HCT116 (cell line): ENCODE measurements around the gene NCKAP5. TPM values are rescaled to one million over a fixed set of nuclear protein-coding genes. Genes with fewer than 3 reads are reported as not detected.

Experiments used
- ATAC-seq: fragments of 200-7000 bp; cut with Tn5 transposase; 2 replicates; pipeline ENCODE4 v1.9.1; 2020; ENCODE audit warnings: mild to moderate bottlenecking, moderate library complexity
- BruUV-seq: library from RNA; stranded (reverse); fragments of 400-500 nt; replicated peaks from 2 replicates; lab custom pipeline; 2021; lab: Mats Ljungman, UMichigan
- CTCF ChIA-PET: fragments of 300-600 bp; sonication (Branson Sonifier 250); formaldehyde crosslinking; loops from one replicate; lab custom pipeline; 2021; ENCODE audit warnings: antibody characterized with exemption; lab: Charles Lee
- POLR2A ChIA-PET: fragments of 300-600, 350-600 bp; sonication (Branson Sonifier 250); formaldehyde crosslinking; loops from one replicate; lab custom pipeline; 2021; ENCODE audit warnings: antibody characterized with exemption; lab: Charles Lee
- RAD21 ChIA-PET, 2 experiments: fragments of 300-600 bp; sonication (Branson Sonifier 250); formaldehyde crosslinking; loops; one replicate each; lab custom pipeline; 2023; ENCODE audit warnings: low total read pairs in 2 of 2; ENCODE audit not compliant: uncharacterized antibody in 2 of 2, unreplicated experiment in 2 of 2, low non-redundant PET in 1 of 2; lab: Charles Lee
- DNase-seq: peaks from one replicate; pipeline ENCODE4 v3.0.0-alpha.2; 2010; ENCODE audit warnings: low read depth, low spot score
- H2AFZ ChIP-seq: fragments of 200-600 bp; shearing (Covaris generic), sonication (generic); 2 replicates; pipeline ENCODE4 v1.6.1; 2017; ENCODE audit warnings: low read depth, mixed run types, mixed read lengths, antibody characterized with exemption, low read length; ENCODE audit not compliant: poor library complexity, severe bottlenecking
- H3K27ac ChIP-seq: 2 replicates; pipeline ENCODE4 v1.5.1; 2012; ENCODE audit warnings: low read depth, low read length
- H3K27me3 ChIP-seq: fragments of 200-600 bp; sonication (generic); 2 replicates; pipeline ENCODE4 v1.6.1; 2016; ENCODE audit warnings: mixed run types, low read length, mixed read lengths; ENCODE audit not compliant: insufficient read depth
- H3K36me3 ChIP-seq, 2 experiments: fragments of 200-500 bp in 1 of 2; fragments of 200-600 bp in 1 of 2; sonication (Bioruptor generic) in 1 of 2; sonication (generic) in 1 of 2; 2 replicates each; pipeline versions ENCODE4 v1.5.1 to v1.6.1; 2014 to 2016; ENCODE audit warnings: low read length in 2 of 2, inconsistent platforms in 1 of 2, mixed read lengths in 1 of 2, mixed run types in 1 of 2; ENCODE audit not compliant: insufficient read depth in 2 of 2, control insufficient read depth in 1 of 2
- H3K4me1 ChIP-seq, 2 experiments: fragments of 200-600 bp in 1 of 2; sonication (generic) in 1 of 2; 2 replicates each; pipeline versions ENCODE4 v1.5.1 to v1.6.1; 2012 to 2017; ENCODE audit warnings: low read length in 2 of 2, inconsistent platforms in 1 of 2, mild to moderate bottlenecking in 1 of 2, mixed read lengths in 1 of 2, mixed run types in 1 of 2, moderate library complexity in 1 of 2; ENCODE audit not compliant: insufficient read depth in 2 of 2, control insufficient read depth in 1 of 2
- H3K4me2 ChIP-seq: fragments of 200-600 bp; sonication (generic); 2 replicates; pipeline ENCODE4 v1.6.1; 2017; ENCODE audit warnings: mixed run types, low read length, mixed read lengths
- H3K4me3 ChIP-seq, 2 experiments: fragments of 200-600 bp in 1 of 2; sonication (generic) in 1 of 2; replicated peaks in 1 of 2; 2 replicates each; pipeline ENCODE4 v1.5.1; 2011 to 2016; ENCODE audit warnings: low read length in 2 of 2, control low read depth in 1 of 2, low read depth in 1 of 2, mild to moderate bottlenecking in 1 of 2, mixed read lengths in 1 of 2, mixed run types in 1 of 2
- H3K79me2 ChIP-seq: fragments of 200-600 bp; sonication (generic); 2 replicates; pipeline ENCODE4 v1.6.1; 2017; ENCODE audit warnings: mild to moderate bottlenecking, mixed run types, low read length, moderate library complexity, mixed read lengths; ENCODE audit not compliant: insufficient read depth
- H3K9ac ChIP-seq: fragments of 200-600 bp; sonication (generic); 2 replicates; pipeline ENCODE4 v1.6.1; 2016; ENCODE audit warnings: low read length, mixed read lengths
- H3K9me2 ChIP-seq: fragments of 200-600 bp; sonication (generic), shearing (Covaris generic); 2 replicates; pipeline ENCODE4 v1.6.1; 2017; ENCODE audit warnings: mixed run types, mild to moderate bottlenecking, moderate library complexity; ENCODE audit not compliant: insufficient read depth
- H3K9me3 ChIP-seq, 2 experiments: fragments of 200-500 bp in 1 of 2; fragments of 200-600 bp in 1 of 2; sonication (Bioruptor generic) in 1 of 2; sonication (generic) in 1 of 2; 2 replicates each; pipeline ENCODE4 v1.6.1; 2014 to 2017; ENCODE audit warnings: low read length in 2 of 2, mixed read lengths in 2 of 2, inconsistent platforms in 1 of 2, low read depth in 1 of 2, mild to moderate bottlenecking in 1 of 2, mixed run types in 1 of 2, moderate library complexity in 1 of 2; ENCODE audit not compliant: control insufficient read depth in 1 of 2, insufficient read depth in 1 of 2
- H4K20me1 ChIP-seq: fragments of 200-600 bp; sonication (generic), shearing (Covaris generic); 2 replicates; pipeline ENCODE4 v1.6.1; 2017; ENCODE audit warnings: mixed run types, mild to moderate bottlenecking, moderate library complexity; ENCODE audit not compliant: insufficient read depth
- CEBPB ChIP-seq: IDR thresholded peaks from 2 replicates; pipeline ENCODE4 v1.6.1; 2012; ENCODE audit warnings: low read depth
- EGR1 ChIP-seq: IDR thresholded peaks from 2 replicates; pipeline ENCODE4 v1.6.1; 2012; ENCODE audit warnings: low read depth
- ELF1 ChIP-seq: IDR thresholded peaks from 2 replicates; pipeline ENCODE4 v1.6.1; 2012; ENCODE audit warnings: low read depth, borderline replicate concordance
- EZH2 ChIP-seq: fragments of 200-600 bp; sonication (generic); IDR thresholded peaks from 2 replicates; pipeline ENCODE4 v1.6.1; 2017; ENCODE audit warnings: antibody characterized with exemption, mixed run types
- EZH2phosphoT487 ChIP-seq: fragments of 200-600 bp; IDR thresholded peaks from 2 replicates; pipeline ENCODE4 v1.6.1; 2018; ENCODE audit warnings: antibody characterized with exemption, borderline replicate concordance
- FOSL1 ChIP-seq: IDR thresholded peaks from 2 replicates; pipeline ENCODE4 v1.6.1; 2012; ENCODE audit warnings: low read depth
- JUND ChIP-seq: IDR thresholded peaks from 2 replicates; pipeline ENCODE4 v1.6.1; 2012
- POLR2AphosphoS5 ChIP-seq: IDR thresholded peaks from 2 replicates; pipeline ENCODE4 v1.6.1; 2011; ENCODE audit warnings: mild to moderate bottlenecking, low read depth, low read length, moderate library complexity
- RAD21 ChIP-seq: IDR thresholded peaks from 2 replicates; pipeline ENCODE4 v1.6.1; 2012; ENCODE audit warnings: low read depth, mild to moderate bottlenecking
- SIN3A ChIP-seq: IDR thresholded peaks from 2 replicates; pipeline ENCODE4 v1.6.1; 2012; ENCODE audit warnings: low read depth
- SRF ChIP-seq: IDR thresholded peaks from 2 replicates; pipeline ENCODE4 v1.6.1; 2012; ENCODE audit warnings: low read depth
- TCF7L2 ChIP-seq: IDR thresholded peaks from 2 replicates; pipeline ENCODE4 v1.7.0; 2011; ENCODE audit warnings: borderline replicate concordance, inconsistent platforms; ENCODE audit not compliant: insufficient read depth, insufficient read length; ENCODE audit errors: extremely low read depth
- YY1 ChIP-seq: IDR thresholded peaks from 2 replicates; pipeline ENCODE4 v1.6.1; 2011; ENCODE audit warnings: low read length, low read depth, moderate library complexity, mild to moderate bottlenecking; ENCODE audit not compliant: insufficient replicate concordance; ENCODE audit errors: extremely low read depth
- ZFX ChIP-seq: fragments of 450-650 bp; IDR thresholded peaks from 2 replicates; pipeline ENCODE4 v1.6.1; 2017
- ZNF274 ChIP-seq: fragments of 200-500 bp; sonication (Bioruptor generic); IDR thresholded peaks from 2 replicates; pipeline ENCODE4 v1.6.1; 2014; ENCODE audit warnings: mild to moderate bottlenecking, low read depth, low read length, inconsistent platforms
- intact Hi-C: fragments of 100-400 bp; cut with micrococcal nuclease; formaldehyde crosslinking; loops from 2 replicates; pipeline ENCODE4 v1.10.0; 2022
- total RNA-seq: library from RNA; stranded (reverse); gene quantifications from one replicate; pipeline ENCODE4 v1.2.1, GENCODE V29; 2021; ENCODE audit not compliant: unreplicated experiment
- TF ChIP-seq, protein P1 (sequence below), 3 experiments: fragments of 200-600 bp in 1 of 3; sonication (generic) in 1 of 3; IDR thresholded peaks in 2 of 3; conservative IDR thresholded peaks in 1 of 3; 2 replicates each; pipeline ENCODE4 v1.5.1; 2012 to 2017; ENCODE audit warnings: low read depth in 2 of 3, low read length in 2 of 3, antibody characterized with exemption in 1 of 3, borderline replicate concordance in 1 of 3, control low read depth in 1 of 3, mild to moderate bottlenecking in 1 of 3, mixed read lengths in 1 of 3, mixed run types in 1 of 3, moderate library complexity in 1 of 3; ENCODE audit not compliant: insufficient read depth in 1 of 3
- TF ChIP-seq, protein P2 (sequence below): IDR thresholded peaks from 2 replicates; pipeline ENCODE4 v1.6.1; 2012
- TF ChIP-seq, protein P3 (sequence below): IDR thresholded peaks from 2 replicates; pipeline ENCODE4 v1.6.1; 2012

Gene NCKAP5
- total RNA-seq, 1 experiment from 2014 or later = 0.30 TPM

DNA sequence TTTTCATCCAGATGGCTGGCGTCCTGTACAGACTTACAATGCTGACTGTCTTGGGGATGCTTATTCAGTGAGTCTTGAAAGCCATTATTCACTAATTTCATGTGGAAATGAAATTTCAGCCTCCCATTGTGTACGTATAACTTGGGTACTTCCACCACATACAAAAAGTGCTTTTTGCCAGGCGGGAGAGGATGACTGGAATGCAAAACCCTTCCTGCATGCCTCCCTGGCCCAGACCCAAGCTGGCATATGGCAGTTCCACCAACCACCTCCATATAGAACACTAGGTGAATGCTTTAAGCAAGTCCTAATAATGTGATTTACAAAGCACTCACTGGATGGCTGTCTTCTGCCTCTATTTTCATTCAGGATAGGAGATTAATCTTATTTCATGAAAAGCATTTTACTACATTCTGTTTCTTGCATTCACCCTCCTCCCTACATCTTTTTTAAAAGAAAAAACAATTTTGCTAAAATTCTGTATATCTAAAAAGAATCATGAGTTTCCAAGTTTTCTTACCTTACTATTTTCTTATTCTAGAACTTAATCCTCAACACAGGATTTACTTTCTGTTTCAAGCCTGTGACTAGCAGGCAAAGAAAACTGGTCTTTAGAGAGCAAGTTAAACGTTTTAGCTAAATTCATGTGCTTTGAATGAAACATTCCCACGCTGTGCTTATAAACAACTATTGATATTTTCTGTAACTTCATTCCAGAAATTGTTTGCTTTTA is 327.6 kb downstream of the NCKAP5 start:
- H3K9me3 ChIP-seq = no peaks in the 10 kb centered on the region
- H2AFZ ChIP-seq = no peak overlapping the region
- TF ChIP-seq TCF7L2 (no peak), EZH2phosphoT487 (no peak), ELF1 (no peak), SIN3A (no peak), CEBPB (no peak), RAD21 (no peak), EGR1 (no peak), EZH2 (no peak), FOSL1 (no peak), JUND (no peak), SRF (no peak), ZNF274 (no peak), POLR2AphosphoS5 (no peak), YY1 (no peak), ZFX (no peak)
- TF ChIP-seq, protein P1, sequence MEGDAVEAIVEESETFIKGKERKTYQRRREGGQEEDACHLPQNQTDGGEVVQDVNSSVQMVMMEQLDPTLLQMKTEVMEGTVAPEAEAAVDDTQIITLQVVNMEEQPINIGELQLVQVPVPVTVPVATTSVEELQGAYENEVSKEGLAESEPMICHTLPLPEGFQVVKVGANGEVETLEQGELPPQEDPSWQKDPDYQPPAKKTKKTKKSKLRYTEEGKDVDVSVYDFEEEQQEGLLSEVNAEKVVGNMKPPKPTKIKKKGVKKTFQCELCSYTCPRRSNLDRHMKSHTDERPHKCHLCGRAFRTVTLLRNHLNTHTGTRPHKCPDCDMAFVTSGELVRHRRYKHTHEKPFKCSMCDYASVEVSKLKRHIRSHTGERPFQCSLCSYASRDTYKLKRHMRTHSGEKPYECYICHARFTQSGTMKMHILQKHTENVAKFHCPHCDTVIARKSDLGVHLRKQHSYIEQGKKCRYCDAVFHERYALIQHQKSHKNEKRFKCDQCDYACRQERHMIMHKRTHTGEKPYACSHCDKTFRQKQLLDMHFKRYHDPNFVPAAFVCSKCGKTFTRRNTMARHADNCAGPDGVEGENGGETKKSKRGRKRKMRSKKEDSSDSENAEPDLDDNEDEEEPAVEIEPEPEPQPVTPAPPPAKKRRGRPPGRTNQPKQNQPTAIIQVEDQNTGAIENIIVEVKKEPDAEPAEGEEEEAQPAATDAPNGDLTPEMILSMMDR (IDR thresholded peaks at IDR 0.05 in 2 of 3, conservative IDR thresholded peaks at IDR 0.05 in 1 of 3; ENCODE audit: borderline replicate concordance in 1 of 3, insufficient read depth in 1 of 3, low read depth in 2 of 3, low read length in 2 of 3) = no peak
- TF ChIP-seq, protein P2, sequence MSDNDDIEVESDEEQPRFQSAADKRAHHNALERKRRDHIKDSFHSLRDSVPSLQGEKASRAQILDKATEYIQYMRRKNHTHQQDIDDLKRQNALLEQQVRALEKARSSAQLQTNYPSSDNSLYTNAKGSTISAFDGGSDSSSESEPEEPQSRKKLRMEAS = no peak
- TF ChIP-seq, protein P3, sequence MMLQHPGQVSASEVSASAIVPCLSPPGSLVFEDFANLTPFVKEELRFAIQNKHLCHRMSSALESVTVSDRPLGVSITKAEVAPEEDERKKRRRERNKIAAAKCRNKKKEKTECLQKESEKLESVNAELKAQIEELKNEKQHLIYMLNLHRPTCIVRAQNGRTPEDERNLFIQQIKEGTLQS = no peak
- no peak overlapping the region for H3K9ac ChIP-seq
- no peaks in the 10 kb centered on the region for H4K20me1 ChIP-seq
- ChIA-PET POLR2A (no interaction called here), CTCF (no interaction called here), RAD21 (no interaction called here)
- DNase-seq (no peak), ATAC-seq (no peak)
- H3K4me3 ChIP-seq = no peak overlapping the region
- H3K27ac ChIP-seq = no peak overlapping the region
- no peaks in the 10 kb centered on the region for H3K36me3 ChIP-seq
- no peaks in the 10 kb centered on the region for H3K79me2 ChIP-seq
- H3K4me2 ChIP-seq = no peak overlapping the region
- 0 out of 2 replicates have a peak, but pooled peaks cover 3% of the 10 kb centered on the region for H3K27me3 ChIP-seq
- no peaks in the 10 kb centered on the region for H3K4me1 ChIP-seq
- BruUV-seq = no TSS peak
- intact Hi-C loops = no loop called here
- H3K9me2 ChIP-seq = no peaks in the 10 kb centered on the region
